Measurements from ENCODE around the gene RIPOR2.

The RIPOR2 gene

GRCh38 chr6:24935366-24936152, at the start of gene RIPOR2:
TSS of gene RIPOR2 (minus strand) at chr6:24935960. CDS start at chr6:24935898, 62 bp downstream.
- DNase-seq (ENCODE audit: low read depth): peak; percentile 67

GRCh38 chr6:24985323-24985722, 49.6 kb upstream of the RIPOR2 start:
- DNase-seq (ENCODE audit: low read depth): no peak

- no peak for DNase-seq (ENCODE audit: low read depth)
These were observed 46.5 kb upstream of the RIPOR2 start for GRCh38 chr6:24982231-24982630.

- no peak for DNase-seq (ENCODE audit: low read depth)
These were observed 45.6 kb upstream of the RIPOR2 start for GRCh38 chr6:24981386-24981760.

- DNase-seq (ENCODE audit: low read depth): no peak
These were observed 45.0 kb upstream of the RIPOR2 start for GRCh38 chr6:24980507-24981385.

- no peak for DNase-seq (ENCODE audit: low read depth)
These were observed 43.4 kb upstream of the RIPOR2 start for GRCh38 chr6:24979176-24979575.

- DNase-seq (ENCODE audit: low read depth): no peak
These were observed 38.7 kb upstream of the RIPOR2 start for GRCh38 chr6:24974182-24975171.

GRCh38 chr6:24972311-24972958, 36.7 kb upstream of the RIPOR2 start:
- no peak for DNase-seq (ENCODE audit: low read depth)

- DNase-seq (ENCODE audit: low read depth): no peak
These were observed 35.3 kb upstream of the RIPOR2 start for GRCh38 chr6:24971067-24971466.

GRCh38 chr6:24969343-24969860, 33.6 kb upstream of the RIPOR2 start:
- DNase-seq (ENCODE audit: low read depth): no peak

- no peak for DNase-seq (ENCODE audit: low read depth)
These were observed 33.0 kb upstream of the RIPOR2 start for GRCh38 chr6:24968783-24969182.

- no peak for DNase-seq (ENCODE audit: low read depth)
These were observed 31.5 kb upstream of the RIPOR2 start for GRCh38 chr6:24967211-24967610.

- DNase-seq (ENCODE audit: low read depth): no peak
These were observed 30.6 kb upstream of the RIPOR2 start for GRCh38 chr6:24966381-24966780.

GRCh38 chr6:24963887-24964570, 28.3 kb upstream of the RIPOR2 start:
- no peak for DNase-seq (ENCODE audit: low read depth)

- no peak for DNase-seq (ENCODE audit: low read depth)
These were observed 27.6 kb upstream of the RIPOR2 start for GRCh38 chr6:24963339-24963738.

GRCh38 chr6:24961852-24962251, 26.1 kb upstream of the RIPOR2 start:
- DNase-seq (ENCODE audit: low read depth): no peak

- no peak for DNase-seq (ENCODE audit: low read depth)
These were observed 25.3 kb upstream of the RIPOR2 start for GRCh38 chr6:24960991-24961475.

- no peak for DNase-seq (ENCODE audit: low read depth)
These were observed 23.6 kb upstream of the RIPOR2 start for GRCh38 chr6:24959319-24959718.

- DNase-seq (ENCODE audit: low read depth): no peak
These were observed 21.4 kb upstream of the RIPOR2 start for GRCh38 chr6:24957199-24957598.

- no peak for DNase-seq (ENCODE audit: low read depth)
These were observed 18.0 kb upstream of the RIPOR2 start for GRCh38 chr6:24953726-24954125.

Measured in activated T-helper 1 cell treated with Interleukin-2 at 50 U/mL for 16 hours (primary cell).